HG03103 (cell line): ENCODE data around the gene NFRKB.
"Not testable (repeated sequence)": the region's sequence is repeated elsewhere in the genome, so short reads cannot be mapped to it uniquely, and the experiment has no call there.

Source experiments
- ATAC-seq: cut with Tn5 transposase; IDR thresholded peaks from one replicate; pipeline ENCODE4 v1.9.1; 2021; ENCODE audit warnings: low read depth; ENCODE audit not compliant: unreplicated experiment

The NFRKB gene

GRCh38 chr11:129847361-129847760, 48.0 kb downstream of the NFRKB start:
- not testable (repeated sequence) for ATAC-seq

GRCh38 chr11:129846508-129847335, 48.7 kb downstream of the NFRKB start:
- ATAC-seq = no peak
